Measurements from ENCODE around the gene KANSL1L. TPM values are rescaled to one million over a fixed set of nuclear protein-coding genes. Genes with fewer than 3 reads are reported as not detected.

The KANSL1L gene
- total RNA-seq, 1 donor from 2014 or later = 88.2 TPM

DNA sequence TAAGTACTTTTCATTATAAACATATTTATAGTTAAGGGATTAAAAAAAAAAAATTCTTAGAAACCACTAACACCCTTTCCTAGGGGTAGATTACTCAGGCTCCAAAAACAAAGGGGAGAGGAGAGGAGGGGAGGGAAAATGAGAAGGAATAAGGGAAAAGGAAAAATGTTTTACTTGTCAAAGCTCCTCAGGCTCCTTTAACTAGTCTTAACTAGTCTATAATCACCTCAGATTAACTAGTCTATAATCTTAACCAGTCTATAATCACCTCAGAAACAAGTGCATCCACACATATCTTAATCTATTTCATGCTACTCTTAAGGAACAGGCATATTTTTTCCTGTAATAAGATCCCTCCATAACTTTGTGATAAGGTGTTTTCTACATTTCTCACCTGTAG lies 76.4 kb downstream of the KANSL1L start:
- H3K9ac ChIP-seq (ENCODE audit: low read depth in 1 of 3, low read length in 3 of 3) = no peak overlapping the region
- no peaks in the 10 kb centered on the region for H3K9me3 ChIP-seq (ENCODE audit: control insufficient read depth in 3 of 3, low read length in 3 of 3)
- H3K27me3 ChIP-seq (ENCODE audit: control insufficient read depth in 3 of 3, insufficient read depth in 3 of 3, low read length in 3 of 3) = no peaks in the 10 kb centered on the region
- H3K27ac ChIP-seq (ENCODE audit: low read depth, low read length) = no peak overlapping the region
- H3K36me3 ChIP-seq (ENCODE audit: control insufficient read depth in 3 of 3, insufficient read depth in 3 of 3, low read length in 3 of 3) = no peaks in the 10 kb centered on the region
- no peaks in the 10 kb centered on the region for H3K4me1 ChIP-seq (ENCODE audit: control insufficient read depth in 3 of 3, insufficient read depth in 3 of 3, low read length in 3 of 3)
- H3K4me3 ChIP-seq (ENCODE audit: low read length in 3 of 3) = no peak overlapping the region

DNA sequence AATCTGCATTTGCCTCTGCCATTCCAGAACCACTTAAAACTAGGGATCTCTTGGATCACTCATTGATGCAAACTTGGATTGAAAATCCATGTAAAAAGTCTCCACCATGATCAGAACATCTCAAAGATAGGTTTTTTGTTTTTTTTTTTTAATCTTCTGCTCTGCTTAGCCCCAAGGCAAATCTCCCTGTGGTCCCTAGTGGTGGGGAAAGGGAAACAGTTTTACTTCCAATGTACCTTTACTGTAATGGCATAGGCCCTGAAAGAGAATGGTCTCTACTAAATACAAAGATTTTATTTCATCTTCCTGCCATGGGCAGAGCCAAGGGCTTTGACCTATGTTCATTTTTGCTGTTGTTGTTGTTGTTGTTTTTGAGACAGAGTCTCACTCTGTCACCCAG lies 78.4 kb downstream of the KANSL1L start:
- H3K4me1 ChIP-seq (ENCODE audit: control insufficient read depth in 3 of 3, insufficient read depth in 3 of 3, low read length in 3 of 3) = no peaks in the 10 kb centered on the region
- H3K27ac ChIP-seq (ENCODE audit: low read depth, low read length) = no peak overlapping the region
- H3K36me3 ChIP-seq (ENCODE audit: control insufficient read depth in 3 of 3, insufficient read depth in 3 of 3, low read length in 3 of 3) = no peaks in the 10 kb centered on the region
- H3K27me3 ChIP-seq (ENCODE audit: control insufficient read depth in 3 of 3, insufficient read depth in 3 of 3, low read length in 3 of 3) = no peaks in the 10 kb centered on the region
- no peak overlapping the region for H3K4me3 ChIP-seq (ENCODE audit: low read length in 3 of 3)
- no peaks in the 10 kb centered on the region for H3K9me3 ChIP-seq (ENCODE audit: control insufficient read depth in 3 of 3, low read length in 3 of 3)
- no peak overlapping the region for H3K9ac ChIP-seq (ENCODE audit: low read depth in 1 of 3, low read length in 3 of 3)

DNA sequence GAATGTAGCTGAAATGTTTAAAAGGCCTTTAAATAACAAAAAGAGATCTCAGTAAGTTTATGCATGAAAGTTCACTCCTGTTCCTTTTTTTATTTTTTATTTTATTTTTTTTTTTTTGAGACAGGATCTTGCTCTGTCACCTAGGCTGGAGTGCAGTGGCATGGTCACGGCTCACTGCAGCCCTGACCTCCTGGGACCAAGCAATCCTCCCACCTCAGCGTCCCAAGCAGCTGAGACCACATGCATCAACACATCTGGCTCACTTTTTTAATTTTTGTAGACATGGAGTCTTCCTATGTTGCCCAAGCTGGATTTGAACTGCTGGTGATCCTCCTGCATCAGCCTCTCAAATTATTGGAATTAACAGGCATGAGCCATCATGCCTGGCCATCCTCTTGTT lies 84.3 kb downstream of the KANSL1L start:
- H3K36me3 ChIP-seq (ENCODE audit: control insufficient read depth in 3 of 3, insufficient read depth in 3 of 3, low read length in 3 of 3) = no peaks in the 10 kb centered on the region
- H3K4me1 ChIP-seq (ENCODE audit: control insufficient read depth in 3 of 3, insufficient read depth in 3 of 3, low read length in 3 of 3) = no peaks in the 10 kb centered on the region
- H3K27me3 ChIP-seq (ENCODE audit: control insufficient read depth in 3 of 3, insufficient read depth in 3 of 3, low read length in 3 of 3) = no peaks in the 10 kb centered on the region
- no peak overlapping the region for H3K27ac ChIP-seq (ENCODE audit: low read depth, low read length)
- H3K4me3 ChIP-seq (ENCODE audit: low read length in 3 of 3) = no peak overlapping the region
- H3K9me3 ChIP-seq (ENCODE audit: control insufficient read depth in 3 of 3, low read length in 3 of 3) = no peaks in the 10 kb centered on the region
- no peak overlapping the region for H3K9ac ChIP-seq (ENCODE audit: low read depth in 1 of 3, low read length in 3 of 3)

DNA sequence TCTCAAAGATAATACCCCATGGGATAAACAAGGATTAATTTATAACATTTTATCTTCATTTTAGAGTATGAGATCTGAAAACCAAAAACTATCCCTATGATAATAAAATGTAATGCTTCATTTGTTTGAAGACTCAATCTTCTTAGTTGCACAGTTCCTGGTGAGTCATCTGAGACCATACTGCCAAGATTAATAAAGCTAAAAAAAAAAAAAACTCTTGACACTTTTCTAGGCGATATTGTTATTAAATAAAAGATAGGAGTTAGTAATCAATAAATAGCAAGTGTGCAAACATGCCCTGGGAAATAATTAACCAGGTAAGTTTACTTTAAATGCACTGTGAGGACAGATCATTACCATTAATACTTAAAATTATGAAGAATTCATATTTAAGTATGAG lies 84.9 kb downstream of the KANSL1L start:
- no peak overlapping the region for H3K4me3 ChIP-seq (ENCODE audit: low read length in 3 of 3)

DNA sequence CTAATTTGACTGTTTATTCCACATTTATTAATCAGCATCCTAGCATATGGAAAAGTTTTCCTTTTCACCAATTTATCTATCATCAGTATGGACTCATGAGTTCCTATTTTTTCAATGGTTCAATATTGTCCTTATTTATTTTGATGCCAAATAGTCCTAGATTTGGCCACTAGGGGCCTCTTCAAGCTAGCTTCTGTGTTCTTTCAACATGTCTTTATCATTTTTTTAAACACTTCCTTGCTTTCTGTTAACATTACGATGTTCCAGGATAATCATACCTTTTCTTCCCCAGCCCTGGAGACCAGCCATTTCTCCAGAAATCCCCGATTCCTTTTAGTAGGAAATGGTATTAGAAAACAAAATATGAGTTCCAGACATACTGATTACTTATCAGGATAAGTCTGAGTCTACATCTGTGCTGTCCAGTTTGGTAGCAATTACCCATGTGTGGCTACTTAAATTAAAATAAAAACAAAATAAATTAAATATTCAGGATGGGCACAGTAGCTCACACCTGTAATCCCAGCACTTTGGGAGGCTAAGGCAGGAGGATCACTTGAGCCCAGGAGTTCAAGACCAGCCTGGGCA lies 98.2 kb downstream of the KANSL1L start:
- no peaks in the 10 kb centered on the region for H3K9me3 ChIP-seq (ENCODE audit: control insufficient read depth in 3 of 3, low read length in 3 of 3)
- no peaks in the 10 kb centered on the region for H3K4me1 ChIP-seq (ENCODE audit: control insufficient read depth in 3 of 3, insufficient read depth in 3 of 3, low read length in 3 of 3)
- H3K27ac ChIP-seq (ENCODE audit: low read depth, low read length) = no peak overlapping the region
- H3K36me3 ChIP-seq (ENCODE audit: control insufficient read depth in 3 of 3, insufficient read depth in 3 of 3, low read length in 3 of 3) = peaks cover 0 to 7% (median 5%) of the 10 kb centered on the region in 3 donors
- H3K27me3 ChIP-seq (ENCODE audit: control insufficient read depth in 3 of 3, insufficient read depth in 3 of 3, low read length in 3 of 3) = no peaks in the 10 kb centered on the region
- H3K4me3 ChIP-seq (ENCODE audit: low read length in 3 of 3) = no peak overlapping the region
- no peak overlapping the region for H3K9ac ChIP-seq (ENCODE audit: low read depth in 1 of 3, low read length in 3 of 3)

More for the DNA sequence above, 84.9 kb downstream of the KANSL1L start:
- Histone ChIP-seq H3K27me3 (ENCODE audit: control insufficient read depth in 3 of 3, insufficient read depth in 3 of 3, low read length in 3 of 3) (no peaks in the 10 kb centered on the region), H3K9me3 (ENCODE audit: control insufficient read depth in 3 of 3, low read length in 3 of 3) (no peaks in the 10 kb centered on the region), H3K4me1 (ENCODE audit: control insufficient read depth in 3 of 3, insufficient read depth in 3 of 3, low read length in 3 of 3) (no peaks in the 10 kb centered on the region), H3K9ac (ENCODE audit: low read depth in 1 of 3, low read length in 3 of 3) (no peak overlapping the region), H3K36me3 (ENCODE audit: control insufficient read depth in 3 of 3, insufficient read depth in 3 of 3, low read length in 3 of 3) (no peaks in the 10 kb centered on the region), H3K27ac (ENCODE audit: low read depth, low read length) (no peak overlapping the region)

DNA sequence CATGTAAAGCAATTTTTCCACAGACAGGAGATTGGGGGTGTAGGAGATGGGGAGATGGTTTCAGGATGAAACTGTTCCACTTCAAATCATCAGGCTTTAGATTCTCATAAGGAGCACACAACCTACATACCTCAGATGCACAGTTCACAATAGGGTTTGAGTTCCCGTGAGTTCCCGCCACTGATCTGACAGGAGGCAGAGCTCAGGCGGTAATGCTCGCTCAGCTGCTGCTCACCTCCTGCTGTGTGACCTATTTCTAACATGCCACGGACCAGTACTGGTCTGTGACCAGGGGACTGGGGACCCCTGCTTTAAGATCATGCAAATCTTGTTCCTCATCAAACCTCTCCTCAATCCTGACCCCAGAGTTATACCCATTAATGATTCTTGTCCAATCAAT lies 98.7 kb downstream of the KANSL1L start:
- H3K9ac ChIP-seq (ENCODE audit: low read depth in 1 of 3, low read length in 3 of 3) = no peak overlapping the region
- H3K27me3 ChIP-seq (ENCODE audit: control insufficient read depth in 3 of 3, insufficient read depth in 3 of 3, low read length in 3 of 3) = no peaks in the 10 kb centered on the region
- H3K27ac ChIP-seq (ENCODE audit: low read depth, low read length) = no peak overlapping the region
- H3K9me3 ChIP-seq (ENCODE audit: control insufficient read depth in 3 of 3, low read length in 3 of 3) = no peaks in the 10 kb centered on the region
- no peaks in the 10 kb centered on the region for H3K4me1 ChIP-seq (ENCODE audit: control insufficient read depth in 3 of 3, insufficient read depth in 3 of 3, low read length in 3 of 3)
- no peak overlapping the region for H3K4me3 ChIP-seq (ENCODE audit: low read length in 3 of 3)
- peaks cover 0 to 7% (median 5%) of the 10 kb centered on the region in 3 donors for H3K36me3 ChIP-seq (ENCODE audit: control insufficient read depth in 3 of 3, insufficient read depth in 3 of 3, low read length in 3 of 3)

DNA sequence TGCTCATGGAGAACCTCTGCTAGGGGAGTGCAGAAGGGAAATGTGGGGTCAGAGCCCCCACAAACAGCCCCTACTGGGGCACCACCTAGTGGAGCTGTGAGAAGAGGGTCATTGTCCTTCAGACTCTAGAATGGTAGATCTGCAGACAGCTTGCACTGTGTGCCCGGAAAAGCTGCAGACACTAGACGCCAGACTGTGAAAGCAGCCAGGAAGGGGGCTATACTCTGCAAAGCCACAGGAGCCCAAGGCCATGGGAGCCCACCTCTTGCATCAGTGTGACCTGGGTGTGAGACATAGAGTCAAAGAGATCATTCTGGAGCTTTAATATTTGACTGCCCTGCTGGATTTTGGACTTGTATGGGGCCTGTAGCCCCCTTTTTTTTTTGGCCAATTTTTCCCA lies 107.9 kb downstream of the KANSL1L start:
- Histone ChIP-seq H3K27me3 (ENCODE audit: control insufficient read depth in 3 of 3, insufficient read depth in 3 of 3, low read length in 3 of 3) (no peaks in the 10 kb centered on the region), H3K4me1 (ENCODE audit: control insufficient read depth in 3 of 3, insufficient read depth in 3 of 3, low read length in 3 of 3) (no peaks in the 10 kb centered on the region), H3K9me3 (ENCODE audit: control insufficient read depth in 3 of 3, low read length in 3 of 3) (no peaks in the 10 kb centered on the region), H3K9ac (ENCODE audit: low read depth in 1 of 3, low read length in 3 of 3) (no peak overlapping the region), H3K36me3 (ENCODE audit: control insufficient read depth in 3 of 3, insufficient read depth in 3 of 3, low read length in 3 of 3) (peaks cover 0 to 2% (median 0%) of the 10 kb centered on the region in 3 donors), H3K27ac (ENCODE audit: low read depth, low read length) (no peak overlapping the region), H3K4me3 (ENCODE audit: low read length in 3 of 3) (no peak overlapping the region)

DNA sequence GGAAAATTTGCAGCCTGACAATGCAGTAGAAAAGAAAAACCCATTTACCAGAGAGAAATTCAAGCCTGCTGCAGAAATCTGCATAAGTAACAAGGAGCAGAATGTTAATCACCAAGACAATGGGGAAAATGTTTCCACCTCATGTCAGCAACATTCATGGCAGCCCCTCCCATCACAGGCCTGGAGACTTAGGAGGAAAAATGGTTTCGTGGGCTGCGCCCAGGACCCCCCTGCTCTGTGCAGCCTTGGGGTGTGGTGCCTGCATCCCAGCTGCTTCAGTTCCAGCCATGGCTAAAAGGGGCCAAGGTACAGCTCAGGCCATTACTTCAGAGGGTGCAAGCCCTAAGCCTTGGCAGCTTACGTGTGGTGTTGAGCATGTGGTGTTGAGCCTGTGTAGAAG lies 115.4 kb downstream of the KANSL1L start:
- H3K36me3 ChIP-seq (ENCODE audit: control insufficient read depth in 3 of 3, insufficient read depth in 3 of 3, low read length in 3 of 3) = peaks cover 0 to 16% (median 7%) of the 10 kb centered on the region in 3 donors

DNA sequence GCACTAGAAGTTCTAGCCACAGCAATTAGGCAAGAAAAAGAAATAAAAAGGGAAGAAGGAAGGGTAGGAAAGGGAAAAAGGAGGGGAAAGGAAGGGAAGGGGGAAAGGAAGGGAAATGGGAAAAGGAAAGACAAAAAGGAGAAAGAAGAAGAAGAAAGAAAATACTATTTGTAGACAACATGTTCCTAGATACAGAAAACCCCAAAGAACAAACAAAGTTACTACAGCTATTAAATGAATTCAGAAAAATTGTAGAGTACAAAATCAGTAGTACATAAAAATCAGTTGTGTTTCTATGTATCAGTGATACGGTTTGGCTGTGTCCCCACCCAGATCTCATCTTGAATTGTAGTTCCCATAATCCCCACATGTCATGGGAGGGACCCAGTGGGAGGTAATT lies 116.5 kb downstream of the KANSL1L start:
- no peaks in the 10 kb centered on the region for H3K27me3 ChIP-seq (ENCODE audit: control insufficient read depth in 3 of 3, insufficient read depth in 3 of 3, low read length in 3 of 3)
- no peak overlapping the region for H3K27ac ChIP-seq (ENCODE audit: low read depth, low read length)
- peaks cover 0 to 16% (median 7%) of the 10 kb centered on the region in 3 donors for H3K36me3 ChIP-seq (ENCODE audit: control insufficient read depth in 3 of 3, insufficient read depth in 3 of 3, low read length in 3 of 3)
- peaks cover 0 to 3% (median 0%) of the 10 kb centered on the region in 3 donors for H3K4me1 ChIP-seq (ENCODE audit: control insufficient read depth in 3 of 3, insufficient read depth in 3 of 3, low read length in 3 of 3)
- no peak overlapping the region for H3K4me3 ChIP-seq (ENCODE audit: low read length in 3 of 3)
- peaks cover 0 to 4% (median 3%) of the 10 kb centered on the region in 3 donors for H3K9me3 ChIP-seq (ENCODE audit: control insufficient read depth in 3 of 3, low read length in 3 of 3)
- no peak overlapping the region for H3K9ac ChIP-seq (ENCODE audit: low read depth in 1 of 3, low read length in 3 of 3)

More for the DNA sequence above, 115.4 kb downstream of the KANSL1L start:
- Histone ChIP-seq H3K27ac (ENCODE audit: low read depth, low read length) (no peak overlapping the region), H3K9ac (ENCODE audit: low read depth in 1 of 3, low read length in 3 of 3) (no peak overlapping the region), H3K4me1 (ENCODE audit: control insufficient read depth in 3 of 3, insufficient read depth in 3 of 3, low read length in 3 of 3) (no peaks in the 10 kb centered on the region), H3K4me3 (ENCODE audit: low read length in 3 of 3) (no peak overlapping the region), H3K27me3 (ENCODE audit: control insufficient read depth in 3 of 3, insufficient read depth in 3 of 3, low read length in 3 of 3) (no peaks in the 10 kb centered on the region), H3K9me3 (ENCODE audit: control insufficient read depth in 3 of 3, low read length in 3 of 3) (peaks cover 0 to 4% (median 3%) of the 10 kb centered on the region in 3 donors)

DNA sequence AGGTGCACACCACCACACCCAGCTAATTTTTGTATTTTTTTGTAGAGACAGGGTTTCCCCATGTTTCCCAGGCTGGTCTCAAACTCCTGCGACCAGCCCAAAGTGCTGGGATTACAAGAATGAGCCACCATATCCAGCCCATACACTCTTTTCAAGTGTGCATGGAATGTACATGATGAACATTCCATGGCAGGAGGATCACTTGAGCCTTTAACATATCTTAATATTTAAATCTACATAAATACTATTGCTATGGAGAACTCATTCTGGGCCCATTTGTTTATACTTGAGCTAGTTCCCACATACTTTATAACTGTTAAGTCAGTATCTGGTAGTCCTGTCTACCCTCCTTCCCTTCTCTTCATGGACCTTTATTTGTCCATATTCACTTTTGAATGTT lies 120.3 kb downstream of the KANSL1L start:
- Histone ChIP-seq H3K9ac (ENCODE audit: low read depth in 1 of 3, low read length in 3 of 3) (no peak overlapping the region), H3K27ac (ENCODE audit: low read depth, low read length) (no peak overlapping the region), H3K27me3 (ENCODE audit: control insufficient read depth in 3 of 3, insufficient read depth in 3 of 3, low read length in 3 of 3) (no peaks in the 10 kb centered on the region), H3K4me3 (ENCODE audit: low read length in 3 of 3) (no peak overlapping the region), H3K36me3 (ENCODE audit: control insufficient read depth in 3 of 3, insufficient read depth in 3 of 3, low read length in 3 of 3) (peaks cover 0 to 13% (median 2%) of the 10 kb centered on the region in 3 donors), H3K4me1 (ENCODE audit: control insufficient read depth in 3 of 3, insufficient read depth in 3 of 3, low read length in 3 of 3) (peaks cover 0 to 5% (median 0%) of the 10 kb centered on the region in 3 donors), H3K9me3 (ENCODE audit: control insufficient read depth in 3 of 3, low read length in 3 of 3) (peaks cover under 1 to 4% (median 3%) of the 10 kb centered on the region in 3 donors)
